ENCODE results near the gene BCHE. TPM values are rescaled to one million over a fixed set of nuclear protein-coding genes. Genes with fewer than 3 reads are reported as not detected.

BCHE gene
- total RNA-seq (2021; fragmentation: NEBNext Ultra II Directional; extraction: Animal tissue kit (Norgen Biotek cat#: 25700)): not detected
- long read RNA-seq: 0 reads

- H3K27me3 Mint-ChIP-seq (ENCODE audit: insufficient read depth): no peaks in the 10 kb centered on the region
- TF ChIP-seq, protein P1, sequence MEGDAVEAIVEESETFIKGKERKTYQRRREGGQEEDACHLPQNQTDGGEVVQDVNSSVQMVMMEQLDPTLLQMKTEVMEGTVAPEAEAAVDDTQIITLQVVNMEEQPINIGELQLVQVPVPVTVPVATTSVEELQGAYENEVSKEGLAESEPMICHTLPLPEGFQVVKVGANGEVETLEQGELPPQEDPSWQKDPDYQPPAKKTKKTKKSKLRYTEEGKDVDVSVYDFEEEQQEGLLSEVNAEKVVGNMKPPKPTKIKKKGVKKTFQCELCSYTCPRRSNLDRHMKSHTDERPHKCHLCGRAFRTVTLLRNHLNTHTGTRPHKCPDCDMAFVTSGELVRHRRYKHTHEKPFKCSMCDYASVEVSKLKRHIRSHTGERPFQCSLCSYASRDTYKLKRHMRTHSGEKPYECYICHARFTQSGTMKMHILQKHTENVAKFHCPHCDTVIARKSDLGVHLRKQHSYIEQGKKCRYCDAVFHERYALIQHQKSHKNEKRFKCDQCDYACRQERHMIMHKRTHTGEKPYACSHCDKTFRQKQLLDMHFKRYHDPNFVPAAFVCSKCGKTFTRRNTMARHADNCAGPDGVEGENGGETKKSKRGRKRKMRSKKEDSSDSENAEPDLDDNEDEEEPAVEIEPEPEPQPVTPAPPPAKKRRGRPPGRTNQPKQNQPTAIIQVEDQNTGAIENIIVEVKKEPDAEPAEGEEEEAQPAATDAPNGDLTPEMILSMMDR (IDR thresholded peaks at IDR 0.05): no peak
- H3K4me3 Mint-ChIP-seq: no peak within 1 kb of the TSS
- no peaks in the 10 kb centered on the region for H3K36me3 Mint-ChIP-seq (ENCODE audit: low read depth)
- no peak for DNase-seq
- no peak within 1 kb of the TSS for H3K27ac Mint-ChIP-seq
- no peaks in the 10 kb centered on the region for H3K4me1 Mint-ChIP-seq (ENCODE audit: low read depth)
- H3K9me3 Mint-ChIP-seq: peaks cover 21% of the 10 kb centered on the region
Observed at GRCh38 chr3:165837058-165837525, at the start of gene BCHE. Gene BCHE (minus strand): TSS chr3:165837423. CDS start chr3:165831033, 6,390 bp downstream.

DNA sequence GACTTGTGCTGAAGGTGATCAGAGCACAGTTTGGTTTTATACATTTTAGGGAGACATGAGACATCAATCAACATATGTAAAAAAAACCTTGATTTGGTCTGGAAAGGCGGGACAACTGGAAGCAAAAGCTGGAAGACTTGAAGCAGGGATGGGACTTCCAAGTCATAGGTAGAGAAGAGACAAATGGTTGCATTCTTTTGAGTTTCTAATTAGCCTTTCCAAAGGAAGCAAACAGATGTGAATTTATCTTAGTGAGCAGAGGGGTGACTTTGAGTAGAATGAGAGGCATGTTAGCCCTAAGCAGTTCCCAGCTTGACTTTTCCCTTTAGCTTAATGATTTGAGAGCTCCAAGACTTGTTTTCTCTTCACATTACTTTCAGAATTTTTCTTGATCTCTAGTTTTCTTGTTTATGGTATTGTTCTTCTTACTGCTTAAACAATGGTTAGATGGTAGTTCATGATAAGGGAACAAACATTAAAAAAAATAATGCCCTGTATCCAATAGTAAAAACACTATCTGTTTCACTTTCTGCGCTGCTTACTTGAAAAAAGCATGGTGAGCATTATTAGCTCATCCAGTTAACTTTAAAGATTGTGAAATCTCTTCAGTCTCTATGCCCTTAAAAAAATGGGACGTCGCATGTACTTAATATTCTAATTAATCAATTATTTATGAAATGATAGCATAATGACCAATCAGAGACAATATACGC, 48.5 kb upstream of the BCHE start:
- no peaks in the 10 kb centered on the region for H3K27me3 Mint-ChIP-seq (ENCODE audit: insufficient read depth)
- no peak for DNase-seq
- H3K27ac Mint-ChIP-seq: no peak overlapping the region
- no peak overlapping the region for H3K4me3 Mint-ChIP-seq
- peaks cover 25% of the 10 kb centered on the region for H3K9me3 Mint-ChIP-seq
- H3K4me1 Mint-ChIP-seq (ENCODE audit: low read depth): no peaks in the 10 kb centered on the region
- no peaks in the 10 kb centered on the region for H3K36me3 Mint-ChIP-seq (ENCODE audit: low read depth)
- TF ChIP-seq, protein P1 (IDR thresholded peaks at IDR 0.05): no peak

GRCh38 chr3:165884518-165884917, 47.3 kb upstream of the BCHE start:
- TF ChIP-seq, protein P1 (IDR thresholded peaks at IDR 0.05): no peak
- Mint-ChIP-seq H3K4me1 (ENCODE audit: low read depth) (no peaks in the 10 kb centered on the region), H3K36me3 (ENCODE audit: low read depth) (no peaks in the 10 kb centered on the region), H3K27ac (no peak overlapping the region), H3K4me3 (no peak overlapping the region), H3K27me3 (ENCODE audit: insufficient read depth) (no peaks in the 10 kb centered on the region), H3K9me3 (peaks cover 26% of the 10 kb centered on the region; the same call in 1 of the 2 replicates)
- DNase-seq: no peak

GRCh38 chr3:165883863-165884478, 46.7 kb upstream of the BCHE start:
- Mint-ChIP-seq H3K4me1 (ENCODE audit: low read depth) (no peaks in the 10 kb centered on the region), H3K27ac (no peak overlapping the region), H3K9me3 (peaks cover 28% of the 10 kb centered on the region; the same call in 1 of the 2 replicates), H3K4me3 (no peak overlapping the region; the same call in 1 of the 2 replicates), H3K27me3 (ENCODE audit: insufficient read depth) (no peaks in the 10 kb centered on the region), H3K36me3 (ENCODE audit: low read depth) (no peaks in the 10 kb centered on the region)
- TF ChIP-seq, protein P1 (IDR thresholded peaks at IDR 0.05): no peak
- DNase-seq: no peak

DNA sequence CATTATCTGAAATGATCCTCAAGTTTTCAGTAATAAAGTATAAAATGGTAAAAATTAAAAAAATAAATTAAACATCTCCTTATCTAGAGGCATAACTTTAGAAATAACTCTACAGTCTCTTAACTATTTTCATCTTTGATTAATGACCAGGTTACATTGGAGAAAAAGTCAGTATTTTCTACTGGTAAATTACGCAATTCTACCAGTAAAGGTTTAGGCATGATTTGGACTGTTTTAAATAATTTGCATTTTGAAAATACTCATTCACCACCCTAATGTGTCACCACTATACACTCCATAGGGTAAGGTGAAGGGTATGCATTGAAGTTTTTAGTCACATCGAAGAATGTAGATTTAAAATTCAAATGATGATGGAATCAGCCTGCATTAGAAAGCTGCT, 45.9 kb upstream of the BCHE start:
- no peak overlapping the region for H3K27ac Mint-ChIP-seq
- H3K27me3 Mint-ChIP-seq (ENCODE audit: insufficient read depth): no peaks in the 10 kb centered on the region
- no peaks in the 10 kb centered on the region for H3K4me1 Mint-ChIP-seq (ENCODE audit: low read depth)
- no peak overlapping the region for H3K4me3 Mint-ChIP-seq
- TF ChIP-seq, protein P1 (IDR thresholded peaks at IDR 0.05): no peak
- H3K9me3 Mint-ChIP-seq: peaks cover 25% of the 10 kb centered on the region; the same call in 1 of the 2 replicates
- no peaks in the 10 kb centered on the region for H3K36me3 Mint-ChIP-seq (ENCODE audit: low read depth)
- DNase-seq: no peak
